H1 (cell line): ENCODE data around the gene TIAM2.

Source experiments
- CHD2 ChIP-seq: IDR thresholded peaks from 2 replicates; pipeline ENCODE4 v1.6.1; 2012; ENCODE audit warnings: low read length, improper control_type of control experiment
- EZH2 ChIP-seq: fragments of 200-600 bp; sonication (generic); IDR thresholded peaks from 2 replicates; pipeline ENCODE4 v1.7.1; 2012; ENCODE audit warnings: low read depth, mild to moderate bottlenecking, moderate library complexity, low read length, inconsistent platforms; ENCODE audit not compliant: severe bottlenecking
- KDM4A ChIP-seq: IDR thresholded peaks from one replicate; pipeline ENCODE4 v1.7.1; 2012; ENCODE audit warnings: low read depth, mild to moderate bottlenecking, moderate library complexity, low read length, inconsistent platforms; ENCODE audit not compliant: severe bottlenecking
- KDM5A ChIP-seq: fragments of 200-600 bp; IDR thresholded peaks from 2 replicates; pipeline ENCODE4 v1.7.1; 2012; ENCODE audit warnings: mild to moderate bottlenecking, low read length, inconsistent platforms, mixed read lengths
- MAFK ChIP-seq: IDR thresholded peaks from 2 replicates; pipeline ENCODE4 v1.6.1; 2012; ENCODE audit warnings: low read depth, mild to moderate bottlenecking, improper control_type of control experiment, low read length
- POLR2A ChIP-seq, 2 experiments: IDR thresholded peaks; 1 replicate in 1 of 2; 2 replicates in 1 of 2; pipeline ENCODE4 v1.6.1; 2011; ENCODE audit warnings: low read depth in 2 of 2, low read length in 2 of 2, mild to moderate bottlenecking in 2 of 2; ENCODE audit errors: control extremely low read depth in 1 of 2
- RNF2 ChIP-seq: fragments of 200-900, 300-1000 bp; sonication (generic); IDR thresholded peaks from 2 replicates; pipeline ENCODE4 v1.7.1; 2016; ENCODE audit warnings: borderline replicate concordance, low read depth, mild to moderate bottlenecking, antibody characterized with exemption, low read length; ENCODE audit not compliant: poor library complexity, severe bottlenecking; ENCODE audit errors: missing control alignments
- SIN3A ChIP-seq, 2 experiments: IDR thresholded peaks in 1 of 2; conservative IDR thresholded peaks in 1 of 2; 2 replicates each; pipeline ENCODE4 v1.6.1; 2011 to 2012; ENCODE audit warnings: low read length in 2 of 2, improper control_type of control experiment in 1 of 2, low read depth in 1 of 2, mild to moderate bottlenecking in 1 of 2
- SP4 ChIP-seq: IDR thresholded peaks from 2 replicates; pipeline ENCODE4 v1.6.1; 2012; ENCODE audit warnings: low read length, inconsistent platforms
- YY1 ChIP-seq: IDR thresholded peaks from 2 replicates; pipeline ENCODE4 v1.6.1; 2011; ENCODE audit warnings: low read depth, mild to moderate bottlenecking, low read length
- TF ChIP-seq, protein P1 (sequence below), 3 experiments: IDR thresholded peaks; 1 replicate in 2 of 3; 2 replicates in 1 of 3; pipeline versions ENCODE4 v1.5.1 to v1.6.1; 2011; ENCODE audit warnings: low read length in 3 of 3, mild to moderate bottlenecking in 3 of 3, inconsistent platforms in 2 of 3, low read depth in 1 of 3, moderate library complexity in 1 of 3; ENCODE audit not compliant: insufficient read depth in 1 of 3; ENCODE audit errors: control extremely low read depth in 1 of 3
- TF ChIP-seq, protein P2 (sequence below): IDR thresholded peaks from 2 replicates; pipeline ENCODE4 v1.6.1; 2012; ENCODE audit warnings: inconsistent platforms
- TF ChIP-seq, protein P3 (sequence below): IDR thresholded peaks from 2 replicates; pipeline ENCODE4 v1.6.1; 2012; ENCODE audit warnings: inconsistent platforms

DNA sequence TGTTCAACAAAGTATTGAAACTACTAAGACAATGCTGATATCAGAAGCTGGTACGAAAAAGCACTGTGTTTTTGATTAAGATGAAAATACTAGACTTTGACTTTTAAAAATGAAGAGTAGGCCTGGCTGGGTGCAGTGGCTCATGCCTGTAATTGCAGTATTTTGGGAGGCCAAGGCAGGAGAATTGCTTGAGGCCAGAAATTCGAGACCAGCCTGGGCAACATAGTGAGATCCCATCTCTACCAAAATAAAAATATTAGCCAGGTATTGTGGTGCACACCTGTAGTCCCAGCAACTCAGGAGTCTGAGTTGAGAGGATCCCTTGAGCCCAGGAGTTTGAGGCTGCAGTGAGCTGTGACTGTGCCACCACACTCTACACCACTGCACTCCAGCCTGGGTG lies 43.4 kb downstream of the TIAM2 start:
- TF ChIP-seq, protein P1, sequence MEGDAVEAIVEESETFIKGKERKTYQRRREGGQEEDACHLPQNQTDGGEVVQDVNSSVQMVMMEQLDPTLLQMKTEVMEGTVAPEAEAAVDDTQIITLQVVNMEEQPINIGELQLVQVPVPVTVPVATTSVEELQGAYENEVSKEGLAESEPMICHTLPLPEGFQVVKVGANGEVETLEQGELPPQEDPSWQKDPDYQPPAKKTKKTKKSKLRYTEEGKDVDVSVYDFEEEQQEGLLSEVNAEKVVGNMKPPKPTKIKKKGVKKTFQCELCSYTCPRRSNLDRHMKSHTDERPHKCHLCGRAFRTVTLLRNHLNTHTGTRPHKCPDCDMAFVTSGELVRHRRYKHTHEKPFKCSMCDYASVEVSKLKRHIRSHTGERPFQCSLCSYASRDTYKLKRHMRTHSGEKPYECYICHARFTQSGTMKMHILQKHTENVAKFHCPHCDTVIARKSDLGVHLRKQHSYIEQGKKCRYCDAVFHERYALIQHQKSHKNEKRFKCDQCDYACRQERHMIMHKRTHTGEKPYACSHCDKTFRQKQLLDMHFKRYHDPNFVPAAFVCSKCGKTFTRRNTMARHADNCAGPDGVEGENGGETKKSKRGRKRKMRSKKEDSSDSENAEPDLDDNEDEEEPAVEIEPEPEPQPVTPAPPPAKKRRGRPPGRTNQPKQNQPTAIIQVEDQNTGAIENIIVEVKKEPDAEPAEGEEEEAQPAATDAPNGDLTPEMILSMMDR (IDR thresholded peaks at IDR 0.05; ENCODE audit: control extremely low read depth in 1 of 3, insufficient read depth in 1 of 3, low read depth in 1 of 3, low read length in 3 of 3), result no peak
- TF ChIP-seq, protein P2, sequence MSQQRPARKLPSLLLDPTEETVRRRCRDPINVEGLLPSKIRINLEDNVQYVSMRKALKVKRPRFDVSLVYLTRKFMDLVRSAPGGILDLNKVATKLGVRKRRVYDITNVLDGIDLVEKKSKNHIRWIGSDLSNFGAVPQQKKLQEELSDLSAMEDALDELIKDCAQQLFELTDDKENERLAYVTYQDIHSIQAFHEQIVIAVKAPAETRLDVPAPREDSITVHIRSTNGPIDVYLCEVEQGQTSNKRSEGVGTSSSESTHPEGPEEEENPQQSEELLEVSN, result no peak
- TF ChIP-seq CHD2 (no peak), EZH2 (no peak), KDM5A (no peak), SP4 (no peak), MAFK (no peak), SIN3A (conservative IDR thresholded peaks at IDR 0.05 in 1 of 2, IDR thresholded peaks at IDR 0.05 in 1 of 2; ENCODE audit: low read depth in 1 of 2, low read length in 2 of 2) (no peak), POLR2A (IDR thresholded peaks at IDR 0.05; ENCODE audit: control extremely low read depth in 1 of 2, low read depth in 2 of 2, low read length in 2 of 2) (no peak), KDM4A (no peak), RNF2 (no peak), YY1 (no peak)
- TF ChIP-seq, protein P3, sequence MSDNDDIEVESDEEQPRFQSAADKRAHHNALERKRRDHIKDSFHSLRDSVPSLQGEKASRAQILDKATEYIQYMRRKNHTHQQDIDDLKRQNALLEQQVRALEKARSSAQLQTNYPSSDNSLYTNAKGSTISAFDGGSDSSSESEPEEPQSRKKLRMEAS, result no peak
